Peyer's patch (tissue), 4 donors: ENCODE measurements around the gene DDX53. TPM values are rescaled to one million over a fixed set of nuclear protein-coding genes. Genes with fewer than 3 reads are reported as not detected.

ENCODE experiments used
- DNase-seq, 3 donors: peaks; one replicate each; pipeline ENCODE4 v3.0.0-alpha.2; 2017 to 2019
- H3K27ac ChIP-seq, 4 donors: fragments of 200-600 bp; sonication (generic); one replicate each; pipeline ENCODE4 v1.5.1; 2016 to 2019
- H3K27me3 ChIP-seq, 2 donors: fragments of 200-600 bp; sonication (generic); one replicate each; pipeline ENCODE4 v1.5.1; 2019
- H3K36me3 ChIP-seq, 3 donors: fragments of 200-600 bp; sonication (generic); one replicate each; pipeline ENCODE4 v1.5.1; 2016 to 2019
- H3K4me1 ChIP-seq, 4 donors: fragments of 200-600 bp; sonication (generic); one replicate each; pipeline ENCODE4 v1.5.1; 2016 to 2019
- H3K4me3 ChIP-seq, 4 donors: fragments of 200-600 bp; sonication (generic); 1 replicate in 3 of 4; 2 replicates in 1 of 4; pipeline ENCODE4 v1.5.1; 2016 to 2019; ENCODE audit warnings: mild to moderate bottlenecking in 1 of 4
- H3K9me3 ChIP-seq, 4 donors: fragments of 200-600 bp; sonication (generic); one replicate each; pipeline ENCODE4 v1.5.1; 2016 to 2019; ENCODE audit warnings: mild to moderate bottlenecking in 1 of 4
- POLR2A ChIP-seq, 2 donors: fragments of 450-650 bp; IDR thresholded peaks; one replicate each; pipeline ENCODE4 v1.5.1; 2017; ENCODE audit warnings: antibody characterized with exemption in 2 of 2, mild to moderate bottlenecking in 2 of 2, moderate library complexity in 2 of 2
- total RNA-seq, 4 donors: library from RNA; depleted of rRNA; stranded (reverse); fragments of >200 nt; gene quantifications; one replicate each; pipeline ENCODE4 v1.1.0, GENCODE V29; 2016
- TF ChIP-seq, protein P1 (sequence below), 6 experiments: fragments of 450-650 bp in 4 of 6; fragments of 200-600 bp in 2 of 6; sonication (generic) in 1 of 6; IDR thresholded peaks; one replicate each; pipeline ENCODE4 v1.5.1; 2017 to 2019; ENCODE audit warnings: antibody characterized with exemption in 6 of 6, mild to moderate bottlenecking in 3 of 6, moderate library complexity in 1 of 6

The DDX53 gene
- total RNA-seq, 4 donors from 2014 or later, result not detected

- Histone ChIP-seq H3K27ac (no peak overlapping the region), H3K27me3 (no peaks in the 10 kb centered on the region), H3K4me3 (no peak overlapping the region), H3K4me1 (no peaks in the 10 kb centered on the region), H3K9me3 (no peaks in the 10 kb centered on the region), H3K36me3 (no peaks in the 10 kb centered on the region)
- TF ChIP-seq POLR2A (IDR thresholded peaks at IDR 0.05), result no peak
- TF ChIP-seq, protein P1, sequence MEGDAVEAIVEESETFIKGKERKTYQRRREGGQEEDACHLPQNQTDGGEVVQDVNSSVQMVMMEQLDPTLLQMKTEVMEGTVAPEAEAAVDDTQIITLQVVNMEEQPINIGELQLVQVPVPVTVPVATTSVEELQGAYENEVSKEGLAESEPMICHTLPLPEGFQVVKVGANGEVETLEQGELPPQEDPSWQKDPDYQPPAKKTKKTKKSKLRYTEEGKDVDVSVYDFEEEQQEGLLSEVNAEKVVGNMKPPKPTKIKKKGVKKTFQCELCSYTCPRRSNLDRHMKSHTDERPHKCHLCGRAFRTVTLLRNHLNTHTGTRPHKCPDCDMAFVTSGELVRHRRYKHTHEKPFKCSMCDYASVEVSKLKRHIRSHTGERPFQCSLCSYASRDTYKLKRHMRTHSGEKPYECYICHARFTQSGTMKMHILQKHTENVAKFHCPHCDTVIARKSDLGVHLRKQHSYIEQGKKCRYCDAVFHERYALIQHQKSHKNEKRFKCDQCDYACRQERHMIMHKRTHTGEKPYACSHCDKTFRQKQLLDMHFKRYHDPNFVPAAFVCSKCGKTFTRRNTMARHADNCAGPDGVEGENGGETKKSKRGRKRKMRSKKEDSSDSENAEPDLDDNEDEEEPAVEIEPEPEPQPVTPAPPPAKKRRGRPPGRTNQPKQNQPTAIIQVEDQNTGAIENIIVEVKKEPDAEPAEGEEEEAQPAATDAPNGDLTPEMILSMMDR (IDR thresholded peaks at IDR 0.05), result no peak
- DNase-seq, result no peak
These were observed 36.6 kb upstream of the DDX53 start for GRCh38 chrX:22963196-22963595.

GRCh38 chrX:22968494-22968893, 31.3 kb upstream of the DDX53 start:
- H3K27me3 ChIP-seq, result no peaks in the 10 kb centered on the region
- no peak overlapping the region for H3K4me3 ChIP-seq
- DNase-seq, result no peak
- H3K4me1 ChIP-seq, result no peaks in the 10 kb centered on the region
- no peaks in the 10 kb centered on the region for H3K36me3 ChIP-seq
- TF ChIP-seq, protein P1 (IDR thresholded peaks at IDR 0.05), result no peak
- no peak for TF ChIP-seq POLR2A (IDR thresholded peaks at IDR 0.05)
- no peak overlapping the region for H3K27ac ChIP-seq
- H3K9me3 ChIP-seq, result no peaks in the 10 kb centered on the region

DNA sequence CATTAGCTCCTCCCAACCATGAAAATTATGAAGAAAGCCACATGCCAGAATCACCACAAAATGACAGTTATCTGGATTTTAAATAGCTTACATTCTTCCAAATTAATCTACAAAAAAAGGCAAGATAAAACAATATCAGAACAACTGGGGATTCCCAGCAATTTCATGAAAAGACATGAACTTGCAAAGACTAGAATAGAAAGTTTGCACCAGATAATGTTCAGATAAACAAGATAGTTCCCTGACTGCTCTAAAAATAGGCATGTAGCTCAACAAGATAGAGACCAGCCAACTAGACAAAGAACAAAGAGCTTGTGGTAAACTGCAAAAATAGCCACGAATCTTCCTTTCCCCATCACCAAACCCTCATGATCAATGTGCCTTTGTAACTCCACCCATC, 30.3 kb upstream of the DDX53 start:
- Histone ChIP-seq H3K36me3 (no peaks in the 10 kb centered on the region), H3K27me3 (no peaks in the 10 kb centered on the region), H3K4me1 (no peaks in the 10 kb centered on the region), H3K27ac (no peak overlapping the region), H3K4me3 (no peak overlapping the region), H3K9me3 (no peaks in the 10 kb centered on the region)
- DNase-seq, result no peak
- no peak for TF ChIP-seq POLR2A (IDR thresholded peaks at IDR 0.05)
- TF ChIP-seq, protein P1 (IDR thresholded peaks at IDR 0.05), result no peak

DNA sequence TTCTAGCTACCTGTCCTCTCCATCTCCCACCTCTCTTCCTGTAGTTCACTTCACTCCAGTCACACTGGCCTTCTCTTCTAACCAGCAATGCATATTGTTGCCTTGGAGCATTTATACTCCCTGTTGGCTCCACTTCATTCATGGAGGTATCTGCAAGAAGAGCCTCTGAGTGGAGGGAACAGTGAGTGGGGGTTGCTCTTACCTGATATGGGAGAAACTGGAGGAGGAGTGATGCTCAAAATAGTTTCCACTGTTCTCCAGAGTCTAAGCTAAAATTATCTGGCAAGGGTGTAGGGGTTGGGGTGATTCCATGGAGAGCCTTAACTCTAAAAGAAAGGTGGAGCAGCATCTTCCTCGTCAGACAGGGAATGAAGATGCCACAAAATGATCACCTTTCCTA, 28.9 kb upstream of the DDX53 start:
- TF ChIP-seq, protein P1 (IDR thresholded peaks at IDR 0.05), result no peak
- TF ChIP-seq POLR2A (IDR thresholded peaks at IDR 0.05), result no peak
- no peaks in the 10 kb centered on the region for H3K36me3 ChIP-seq
- H3K4me1 ChIP-seq, result no peaks in the 10 kb centered on the region
- H3K9me3 ChIP-seq, result no peaks in the 10 kb centered on the region
- H3K27me3 ChIP-seq, result no peaks in the 10 kb centered on the region
- no peak overlapping the region for H3K27ac ChIP-seq
- no peak overlapping the region for H3K4me3 ChIP-seq
- DNase-seq, result no peak

- no peaks in the 10 kb centered on the region for H3K4me1 ChIP-seq
- H3K9me3 ChIP-seq, result no peaks in the 10 kb centered on the region
- H3K27me3 ChIP-seq, result no peaks in the 10 kb centered on the region
- DNase-seq, result no peak
- H3K36me3 ChIP-seq, result no peaks in the 10 kb centered on the region
- H3K27ac ChIP-seq, result no peak overlapping the region
- TF ChIP-seq, protein P1 (IDR thresholded peaks at IDR 0.05), result no peak
- no peak overlapping the region for H3K4me3 ChIP-seq
These were observed 25.1 kb upstream of the DDX53 start for GRCh38 chrX:22974616-22975015.

- no peaks in the 10 kb centered on the region for H3K9me3 ChIP-seq
- H3K4me3 ChIP-seq, result no peak overlapping the region
- no peak for DNase-seq
- H3K36me3 ChIP-seq, result no peaks in the 10 kb centered on the region
- H3K4me1 ChIP-seq, result no peaks in the 10 kb centered on the region
- no peak overlapping the region for H3K27ac ChIP-seq
- no peak for TF ChIP-seq POLR2A (IDR thresholded peaks at IDR 0.05)
- TF ChIP-seq, protein P1 (IDR thresholded peaks at IDR 0.05), result no peak
- H3K27me3 ChIP-seq, result no peaks in the 10 kb centered on the region
These were observed 24.0 kb upstream of the DDX53 start for GRCh38 chrX:22975786-22976185.
